PC-3 (cell line): ENCODE results near the gene ASF1A. TPM values are rescaled to one million over a fixed set of nuclear protein-coding genes. Genes with fewer than 3 reads are reported as not detected.

Experiments
- ATAC-seq: fragments of 200-7000 bp; cut with Tn5 transposase; 2 replicates; pipeline ENCODE4 v1.9.1; 2020; ENCODE audit warnings: mild to moderate bottlenecking, moderate library complexity
- BruUV-seq: library from RNA; stranded (reverse); fragments of 400-500 nt; replicated peaks from 2 replicates; lab custom pipeline; 2021; lab: Mats Ljungman, UMichigan
- CTCF ChIA-PET: fragments of 300-600 bp; sonication (Branson Sonifier 250); formaldehyde crosslinking; loops from one replicate; lab custom pipeline; 2022; ENCODE audit warnings: antibody characterized with exemption; lab: Charles Lee
- POLR2A ChIA-PET: fragments of 300-600 bp; sonication (Branson Sonifier 250); formaldehyde crosslinking; loops from one replicate; lab custom pipeline; 2022; ENCODE audit warnings: antibody characterized with exemption; ENCODE audit not compliant: unreplicated experiment; lab: Charles Lee
- DNase-seq: peaks from one replicate; pipeline ENCODE4 v3.0.0-alpha.2; 2015
- H2AFZ ChIP-seq: fragments of 300-600 bp; sonication (generic); 2 replicates; pipeline ENCODE4 v1.6.0; 2016; ENCODE audit warnings: antibody characterized with exemption, low read length
- H3F3A ChIP-seq: fragments of 300-600 bp; sonication (generic); one replicate; pipeline ENCODE4 v1.6.0; 2017; ENCODE audit warnings: antibody characterized with exemption, low read length, control low read depth, mild to moderate bottlenecking; ENCODE audit not compliant: unreplicated experiment
- H3K27ac ChIP-seq: fragments of 300-600 bp; sonication (generic); 2 replicates; pipeline ENCODE4 v1.5.1; 2016; ENCODE audit warnings: mild to moderate bottlenecking, low read length
- H3K27me3 ChIP-seq: fragments of 300-600 bp; sonication (generic); 2 replicates; pipeline ENCODE4 v1.6.1; 2016; ENCODE audit warnings: low read length, mixed read lengths
- H3K36me3 ChIP-seq: fragments of 300-600 bp; sonication (generic); 2 replicates; pipeline ENCODE4 v1.6.1; 2016; ENCODE audit warnings: low read depth, mixed run types, low read length, mixed read lengths
- H3K4me1 ChIP-seq: fragments of 300-600 bp; sonication (generic); 2 replicates; pipeline ENCODE4 v1.5.1; 2016; ENCODE audit warnings: low read length; ENCODE audit not compliant: insufficient read depth
- H3K4me2 ChIP-seq: fragments of 300-600 bp; sonication (generic); 2 replicates; pipeline ENCODE4 v1.6.0; 2016; ENCODE audit warnings: low read length
- H3K4me3 ChIP-seq: fragments of 300-600 bp; sonication (generic); 2 replicates; pipeline ENCODE4 v1.5.1; 2016; ENCODE audit warnings: mild to moderate bottlenecking, low read length, mixed read lengths
- H3K79me2 ChIP-seq: fragments of 300-600 bp; sonication (generic); 2 replicates; pipeline ENCODE4 v1.6.1; 2017; ENCODE audit warnings: low read length, mixed read lengths
- H3K9ac ChIP-seq: fragments of 300-600 bp; sonication (generic); 2 replicates; pipeline ENCODE4 v1.6.0; 2016; ENCODE audit warnings: mild to moderate bottlenecking, low read length
- H3K9me2 ChIP-seq: fragments of 300-600 bp; sonication (generic); replicated peaks from 2 replicates; pipeline ENCODE4 v1.6.1; 2016; ENCODE audit warnings: mixed run types, low read length, mixed read lengths
- H3K9me3 ChIP-seq: fragments of 300-600 bp; sonication (generic); 2 replicates; pipeline ENCODE4 v1.6.1; 2016; ENCODE audit warnings: low read length, mixed read lengths
- H4K20me1 ChIP-seq: fragments of 300-600 bp; sonication (generic); 2 replicates; pipeline ENCODE4 v1.6.1; 2016; ENCODE audit warnings: low read length, mixed read lengths
- EZH2 ChIP-seq: fragments of 300-600 bp; sonication (generic); IDR thresholded peaks from one replicate; pipeline ENCODE4 v1.6.1; 2017; ENCODE audit warnings: antibody characterized with exemption, mild to moderate bottlenecking, low read length; ENCODE audit not compliant: unreplicated experiment
- EZH2phosphoT487 ChIP-seq: fragments of 300-600 bp; sonication (generic); IDR thresholded peaks from 2 replicates; pipeline ENCODE4 v1.6.1; 2018; ENCODE audit warnings: mild to moderate bottlenecking, antibody characterized with exemption, low read length, borderline replicate concordance
- intact Hi-C: fragments of 100-400 bp; cut with micrococcal nuclease; formaldehyde crosslinking; loops from 2 replicates; pipeline ENCODE4 v1.9.0; 2023
- total RNA-seq: library from RNA; depleted of rRNA; stranded (reverse); fragments of >200 nt; gene quantifications from 2 replicates; pipeline ENCODE4 v1.2.3, GENCODE V29; 2014
- TF ChIP-seq, protein P1 (sequence below): fragments of 300-600 bp; sonication (generic); conservative IDR thresholded peaks from 2 replicates; pipeline ENCODE4 v1.5.1; 2017; ENCODE audit warnings: antibody characterized with exemption, low read depth, mild to moderate bottlenecking, low read length

Gene ASF1A
- total RNA-seq, 1 experiment from 2014 or later = 25.0 TPM

- H3F3A ChIP-seq = no peaks in the 10 kb centered on the region
- BruUV-seq = no TSS peak
- no peak overlapping the region for H3K27ac ChIP-seq
- ATAC-seq (no peak), DNase-seq (no peak)
- no peak overlapping the region for H3K9ac ChIP-seq
- no peak for TF ChIP-seq EZH2phosphoT487
- TF ChIP-seq, protein P1, sequence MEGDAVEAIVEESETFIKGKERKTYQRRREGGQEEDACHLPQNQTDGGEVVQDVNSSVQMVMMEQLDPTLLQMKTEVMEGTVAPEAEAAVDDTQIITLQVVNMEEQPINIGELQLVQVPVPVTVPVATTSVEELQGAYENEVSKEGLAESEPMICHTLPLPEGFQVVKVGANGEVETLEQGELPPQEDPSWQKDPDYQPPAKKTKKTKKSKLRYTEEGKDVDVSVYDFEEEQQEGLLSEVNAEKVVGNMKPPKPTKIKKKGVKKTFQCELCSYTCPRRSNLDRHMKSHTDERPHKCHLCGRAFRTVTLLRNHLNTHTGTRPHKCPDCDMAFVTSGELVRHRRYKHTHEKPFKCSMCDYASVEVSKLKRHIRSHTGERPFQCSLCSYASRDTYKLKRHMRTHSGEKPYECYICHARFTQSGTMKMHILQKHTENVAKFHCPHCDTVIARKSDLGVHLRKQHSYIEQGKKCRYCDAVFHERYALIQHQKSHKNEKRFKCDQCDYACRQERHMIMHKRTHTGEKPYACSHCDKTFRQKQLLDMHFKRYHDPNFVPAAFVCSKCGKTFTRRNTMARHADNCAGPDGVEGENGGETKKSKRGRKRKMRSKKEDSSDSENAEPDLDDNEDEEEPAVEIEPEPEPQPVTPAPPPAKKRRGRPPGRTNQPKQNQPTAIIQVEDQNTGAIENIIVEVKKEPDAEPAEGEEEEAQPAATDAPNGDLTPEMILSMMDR = no peak
- no peak for TF ChIP-seq EZH2
- no peaks in the 10 kb centered on the region for H3K36me3 ChIP-seq
- H3K9me3 ChIP-seq = no peaks in the 10 kb centered on the region
- H3K4me1 ChIP-seq = no peaks in the 10 kb centered on the region
- intact Hi-C loops = no loop called here
- no peak overlapping the region for H2AFZ ChIP-seq
- H4K20me1 ChIP-seq = no peaks in the 10 kb centered on the region
- ChIA-PET POLR2A (no interaction called here), CTCF (no interaction called here)
- no peaks in the 10 kb centered on the region for H3K9me2 ChIP-seq
- H3K4me3 ChIP-seq = no peak overlapping the region
- no peaks in the 10 kb centered on the region for H3K27me3 ChIP-seq
- no peaks in the 10 kb centered on the region for H3K79me2 ChIP-seq
- H3K4me2 ChIP-seq = no peak overlapping the region
Measured at GRCh38 chr6:118860363-118860762, 33.6 kb upstream of the ASF1A start.

DNA sequence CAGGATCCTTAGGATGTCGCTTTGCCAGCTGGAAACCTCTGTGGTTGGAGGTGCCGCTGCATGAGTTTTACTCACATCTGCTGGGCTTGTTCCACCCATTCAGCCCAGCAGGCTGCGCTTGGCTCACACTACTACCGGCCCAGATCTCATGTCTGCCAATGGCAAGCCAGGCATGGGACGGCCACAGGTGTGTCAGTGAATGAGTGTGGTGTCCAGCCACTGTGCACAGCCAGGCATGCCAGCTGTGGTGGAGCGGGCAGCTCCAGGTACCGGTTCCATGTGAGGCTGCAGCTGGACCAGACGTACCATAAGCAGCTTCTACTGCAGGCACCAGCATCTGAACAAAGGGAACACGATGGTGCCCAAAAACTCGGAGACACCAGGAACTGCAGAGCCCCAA is 33.1 kb upstream of the ASF1A start:
- Histone ChIP-seq H3K4me3 (no peak overlapping the region), H3K36me3 (no peaks in the 10 kb centered on the region), H3K9me3 (no peaks in the 10 kb centered on the region), H3K27ac (no peak overlapping the region), H2AFZ (no peak overlapping the region), H3K4me1 (no peaks in the 10 kb centered on the region), H3K27me3 (no peaks in the 10 kb centered on the region), H3K9ac (no peak overlapping the region), H3F3A (no peaks in the 10 kb centered on the region), H4K20me1 (no peaks in the 10 kb centered on the region), H3K4me2 (no peak overlapping the region), H3K79me2 (peaks cover under 1% of the 10 kb centered on the region), H3K9me2 (no peaks in the 10 kb centered on the region)
- intact Hi-C loops = no loop called here
- BruUV-seq = no TSS peak
- ATAC-seq = no peak
- POLR2A ChIA-PET = no interaction called here
- CTCF ChIA-PET = no interaction called here
- TF ChIP-seq EZH2phosphoT487 = no peak
- no peak for TF ChIP-seq EZH2
- DNase-seq = no peak

GRCh38 chr6:118862443-118862842 is 31.5 kb upstream of the ASF1A start:
- no TSS peak for BruUV-seq
- TF ChIP-seq EZH2 = no peak
- POLR2A ChIA-PET = no interaction called here

More at GRCh38 chr6:118862443-118862842, 31.5 kb upstream of the ASF1A start:
- Histone ChIP-seq H3K27me3 (no peaks in the 10 kb centered on the region), H3K9me3 (no peaks in the 10 kb centered on the region), H3K4me2 (no peak overlapping the region), H3K79me2 (peaks cover 6% of the 10 kb centered on the region), H3K9me2 (no peaks in the 10 kb centered on the region), H3K27ac (no peak overlapping the region), H2AFZ (no peak overlapping the region), H3K36me3 (no peaks in the 10 kb centered on the region), H4K20me1 (no peaks in the 10 kb centered on the region), H3K9ac (no peak overlapping the region), H3F3A (no peaks in the 10 kb centered on the region), H3K4me3 (no peak overlapping the region), H3K4me1 (peaks cover 10% of the 10 kb centered on the region)
- intact Hi-C loops = no loop called here
- CTCF ChIA-PET = no interaction called here
- DNase-seq (no peak), ATAC-seq (no peak)
